Pancreas (tissue), 10 donors: ENCODE results near the gene CEP44. TPM values are rescaled to one million over a fixed set of nuclear protein-coding genes. Genes with fewer than 3 reads are reported as not detected.

Experiments
- ATAC-seq, 4 donors: fragments of 200-7000 bp; cut with Tn5 transposase; one replicate each; pipeline versions ENCODE4 v1.8.0 to v1.9.1; 2020; ENCODE audit warnings: mild to moderate bottlenecking in 4 of 4, moderate library complexity in 4 of 4
- DNase-seq, 6 donors: peaks; one replicate each; pipeline ENCODE4 v3.0.0-alpha.2; 2020
- FAIRE-seq: peaks from 2 replicates; lab custom pipeline; 2012; peaks lifted over from hg19 to GRCh38; lab: Jason Lieb, UNC
- H3K27ac ChIP-seq, 4 donors: fragments of 200-600 bp; sonication (generic); 1 replicate in 3 of 4; 2 replicates in 1 of 4; pipeline versions ENCODE4 v1.5.0 to v1.8.0; 2020
- H3K27me3 ChIP-seq, 4 donors: fragments of 200-600 bp; one replicate each; pipeline ENCODE4 v1.8.0; 2021
- H3K36me3 ChIP-seq, 3 donors: fragments of 200-600 bp; sonication (generic) in 1 of 3; one replicate each; pipeline versions ENCODE4 v1.5.0 to v1.8.0; 2020 to 2021
- H3K4me1 ChIP-seq, 3 donors: fragments of 200-600 bp; one replicate each; pipeline ENCODE4 v1.8.0; 2021
- H3K4me3 ChIP-seq, 4 donors: fragments of 200-600 bp; sonication (generic) in 2 of 4; one replicate each; pipeline versions ENCODE4 v1.5.0 to v1.8.0; 2020 to 2021
- H3K9me3 ChIP-seq, 4 donors: fragments of 200-600 bp; one replicate each; pipeline ENCODE4 v1.8.0; 2021
- WGBS, 2 donors: extraction: QIAGEN DNeasy Blood & Tissue Kit; methylation state at CpG; one replicate each; pipeline ENCODE4 v1.1.7; 2013; 5-methylcytosine and 5-hydroxymethylcytosine counted together
- intact Hi-C, 3 donors: fragments of 100-400 bp; cut with DNase I; formaldehyde crosslinking; loops; one replicate each; pipeline versions ENCODE4 v1.11.1 to v1.14.2; 2022
- polyA plus RNA-seq, 2 donors: library from polyadenylated mRNA; stranded (reverse); fragments of 200-250 nt; gene quantifications; one replicate each; pipeline ENCODE4 v1.2.3, GENCODE V29; 2013
- total RNA-seq, 6 donors: library from RNA; stranded (reverse); fragmentation: NEBNext Ultra II Directional in 4 of 6; extraction: Animal tissue kit (Norgen Biotek cat#: 25700) in 4 of 6; gene quantifications; one replicate each; pipeline versions ENCODE4 v1.2.1 to v1.2.4, GENCODE V29; 2021 to 2023
- TF ChIP-seq, protein P1 (sequence below), 4 donors: fragments of 200-600 bp; sonication (generic) in 3 of 4; IDR thresholded peaks; one replicate each; pipeline versions ENCODE4 v1.5.0 to v1.8.0; 2021; ENCODE audit warnings: antibody characterized with exemption in 4 of 4
- donor health status: healthy with polysubstance abuse.
- donor health status: DM: no; HTN: no; CAD: no; lungs with moderate emphysema.
- donor health status: DM: no; HTN: no; CAD: no.
- donor health status: control.
- donor health status: control.
- donor health status: Bipolar disorder and iron deficiency.
- donor health status: DM: yes; HTN: yes; CAD: no.
- donor health status: DM: no; HTN: no; CAD: no.
- donor health status: DM: no; HTN: no; CAD: no.
- donor health status: DM: yes; HTN: yes; CAD: no.

The CEP44 gene
- total and polyA plus RNA-seq, 8 donors: 3.4 to 9.7 (median 5.9) TPM

DNA sequence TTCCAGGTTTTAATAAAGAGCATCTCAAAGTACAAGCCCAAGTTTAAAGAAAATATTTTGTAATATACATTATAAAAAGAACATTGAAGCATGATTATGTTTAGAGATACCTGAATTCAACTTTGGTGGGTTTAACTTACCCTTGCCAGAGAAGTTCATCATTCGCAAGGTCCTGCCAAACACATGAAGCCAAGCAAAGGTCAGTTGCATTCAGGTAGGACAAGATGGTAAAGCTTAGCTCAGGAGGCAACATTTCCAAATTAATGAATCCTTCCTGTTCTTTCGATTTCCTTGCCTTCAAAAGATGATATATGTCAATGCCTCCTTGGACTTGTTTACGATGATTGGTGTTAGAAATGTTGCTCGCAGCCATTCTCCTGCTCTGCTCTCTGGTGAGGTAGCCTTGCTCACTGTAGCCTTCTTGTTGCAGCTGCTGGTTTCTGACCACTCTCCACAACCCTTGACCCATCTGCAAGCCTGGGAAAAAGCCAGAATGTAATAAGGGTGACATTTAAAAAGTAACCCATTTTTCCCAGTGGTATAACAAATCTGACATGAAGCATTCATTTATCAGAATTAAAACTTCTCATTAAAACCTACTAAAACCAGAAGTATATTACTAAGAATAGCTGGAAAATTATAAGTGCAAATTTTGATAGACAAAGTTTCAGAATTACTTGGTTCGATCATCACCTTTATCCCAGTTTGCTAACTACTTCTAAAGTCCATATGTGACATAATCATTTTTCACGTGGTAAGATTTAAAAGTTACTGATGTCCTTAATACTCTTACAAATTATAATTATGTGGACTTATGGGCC lies 20.9 kb upstream of the CEP44 start:
- no peak overlapping the region for H3K4me3 ChIP-seq
- H3K4me1 ChIP-seq: peaks cover 0 to 4% (median 4%) of the 10 kb centered on the region in 3 donors
- no peaks in the 10 kb centered on the region for H3K9me3 ChIP-seq
- no peak for FAIRE-seq
- 84 to 86% methylated on average over 6 of the region's 6 CpGs for WGBS, 2 donors
- TF ChIP-seq, protein P1, sequence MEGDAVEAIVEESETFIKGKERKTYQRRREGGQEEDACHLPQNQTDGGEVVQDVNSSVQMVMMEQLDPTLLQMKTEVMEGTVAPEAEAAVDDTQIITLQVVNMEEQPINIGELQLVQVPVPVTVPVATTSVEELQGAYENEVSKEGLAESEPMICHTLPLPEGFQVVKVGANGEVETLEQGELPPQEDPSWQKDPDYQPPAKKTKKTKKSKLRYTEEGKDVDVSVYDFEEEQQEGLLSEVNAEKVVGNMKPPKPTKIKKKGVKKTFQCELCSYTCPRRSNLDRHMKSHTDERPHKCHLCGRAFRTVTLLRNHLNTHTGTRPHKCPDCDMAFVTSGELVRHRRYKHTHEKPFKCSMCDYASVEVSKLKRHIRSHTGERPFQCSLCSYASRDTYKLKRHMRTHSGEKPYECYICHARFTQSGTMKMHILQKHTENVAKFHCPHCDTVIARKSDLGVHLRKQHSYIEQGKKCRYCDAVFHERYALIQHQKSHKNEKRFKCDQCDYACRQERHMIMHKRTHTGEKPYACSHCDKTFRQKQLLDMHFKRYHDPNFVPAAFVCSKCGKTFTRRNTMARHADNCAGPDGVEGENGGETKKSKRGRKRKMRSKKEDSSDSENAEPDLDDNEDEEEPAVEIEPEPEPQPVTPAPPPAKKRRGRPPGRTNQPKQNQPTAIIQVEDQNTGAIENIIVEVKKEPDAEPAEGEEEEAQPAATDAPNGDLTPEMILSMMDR (IDR thresholded peaks at IDR 0.05): no peak
- H3K27ac ChIP-seq: no peak overlapping the region
- ATAC-seq: peak in 1 of 4 donors; percentile 31
- no peaks in the 10 kb centered on the region for H3K27me3 ChIP-seq
- H3K36me3 ChIP-seq: no peaks in the 10 kb centered on the region
- intact Hi-C loops: no loop called here
- DNase-seq: no peak

DNA sequence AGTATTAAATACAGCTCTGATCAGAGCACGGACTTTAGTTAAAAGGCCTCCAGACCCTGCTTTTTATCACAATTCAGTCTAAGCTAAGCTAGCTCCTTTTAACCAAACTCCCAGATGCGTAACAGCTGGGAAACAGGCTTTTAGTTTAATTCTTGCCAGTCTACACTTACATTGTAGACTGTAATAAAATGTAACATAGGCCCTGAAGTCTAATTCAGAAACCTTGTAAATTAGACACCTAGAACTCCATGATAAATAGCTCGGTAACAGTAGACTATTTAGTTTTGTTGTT lies 20.3 kb upstream of the CEP44 start:
- FAIRE-seq (no peak), ATAC-seq (no peak), DNase-seq (no peak)
- WGBS, 2 donors: 89 to 95% methylated on average over 3 of the region's 3 CpGs
- Histone ChIP-seq H3K4me1 (peaks cover 0 to 4% (median 4%) of the 10 kb centered on the region in 3 donors), H3K4me3 (no peak overlapping the region), H3K9me3 (no peaks in the 10 kb centered on the region), H3K36me3 (no peaks in the 10 kb centered on the region), H3K27me3 (no peaks in the 10 kb centered on the region), H3K27ac (no peak overlapping the region)
- intact Hi-C loops: no loop called here
- TF ChIP-seq, protein P1 (IDR thresholded peaks at IDR 0.05): no peak

DNA sequence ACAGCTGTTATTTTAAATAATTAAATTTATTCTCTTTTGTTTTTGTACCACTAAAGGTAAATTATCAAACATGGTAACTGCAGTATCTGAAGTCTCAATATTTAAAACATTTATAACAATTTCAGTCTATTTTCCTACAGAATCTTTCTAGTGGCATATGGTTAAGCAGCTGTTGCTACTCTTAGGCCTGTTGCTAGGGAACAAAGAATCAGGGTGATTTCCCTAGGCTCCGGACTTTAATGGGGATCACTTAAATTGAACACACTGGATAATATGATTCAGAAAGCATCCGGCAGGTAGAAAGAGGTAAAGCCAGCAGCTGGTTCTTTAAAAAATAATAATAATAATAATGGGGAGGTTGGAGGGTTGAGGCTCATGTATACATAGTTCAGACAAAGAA lies 17.8 kb upstream of the CEP44 start:
- FAIRE-seq (no peak), ATAC-seq (peak in 2 of 4 donors; percentile 65 to 78), DNase-seq (no peak)
- Histone ChIP-seq H3K36me3 (no peaks in the 10 kb centered on the region), H3K27ac (no peak overlapping the region), H3K4me1 (no peaks in the 10 kb centered on the region), H3K9me3 (no peaks in the 10 kb centered on the region), H3K27me3 (no peaks in the 10 kb centered on the region), H3K4me3 (no peak overlapping the region)
- intact Hi-C loops: no loop called here
- 69% methylated on average over 2 of the region's 2 CpGs for WGBS, 2 donors
- TF ChIP-seq, protein P1 (IDR thresholded peaks at IDR 0.05): no peak

DNA sequence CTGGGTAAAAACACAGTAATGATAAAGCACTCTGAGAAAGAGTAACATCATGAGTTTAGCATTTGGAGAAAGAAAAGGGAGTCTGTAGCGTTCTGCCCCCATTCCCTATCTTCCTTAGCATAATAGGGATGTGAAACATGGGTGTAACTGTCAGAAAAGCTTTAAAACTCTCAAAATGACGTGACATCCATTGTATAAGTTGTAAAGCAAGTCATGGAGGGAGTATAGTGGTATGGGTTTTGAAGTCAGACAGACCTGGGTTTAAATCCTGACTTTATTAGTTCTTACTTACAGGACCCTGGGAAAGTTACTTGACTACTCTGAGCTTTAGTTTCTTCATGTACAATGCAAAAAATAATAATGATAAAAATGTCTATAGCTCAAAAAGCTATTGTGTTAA lies 17.3 kb upstream of the CEP44 start:
- FAIRE-seq (no peak), ATAC-seq (no peak), DNase-seq (no peak)
- H3K27me3 ChIP-seq: no peaks in the 10 kb centered on the region
- TF ChIP-seq, protein P1 (IDR thresholded peaks at IDR 0.05): no peak
- no peaks in the 10 kb centered on the region for H3K9me3 ChIP-seq
- H3K4me3 ChIP-seq: no peak overlapping the region
- no peak overlapping the region for H3K27ac ChIP-seq
- intact Hi-C loops: no loop called here
- 81 to 88% methylated on average over 2 of the region's 2 CpGs for WGBS, 2 donors
- H3K36me3 ChIP-seq: no peaks in the 10 kb centered on the region
- no peaks in the 10 kb centered on the region for H3K4me1 ChIP-seq

DNA sequence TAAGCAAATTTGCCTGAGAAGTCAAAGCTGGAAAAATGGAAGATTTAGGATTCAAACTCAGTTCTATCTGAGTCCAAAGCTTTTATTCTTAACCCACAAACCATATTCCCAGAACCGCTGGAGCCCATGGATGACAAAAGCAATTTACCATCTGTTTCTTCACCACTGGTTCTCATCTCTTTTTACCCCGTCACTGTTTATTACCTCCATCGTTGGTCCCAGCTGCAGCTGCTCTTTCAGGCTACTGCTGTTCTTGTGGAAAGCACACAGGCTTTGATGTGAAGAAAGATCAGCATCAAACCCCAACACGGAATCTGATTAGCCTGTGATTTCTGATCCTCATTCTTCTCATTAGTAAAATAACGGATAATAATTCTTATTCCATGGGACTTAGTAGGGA lies 9.8 kb upstream of the CEP44 start:
- DNase-seq (no peak), FAIRE-seq (no peak), ATAC-seq (no peak)
- Histone ChIP-seq H3K27ac (no peak overlapping the region), H3K4me3 (no peak overlapping the region), H3K27me3 (no peaks in the 10 kb centered on the region), H3K9me3 (no peaks in the 10 kb centered on the region), H3K36me3 (no peaks in the 10 kb centered on the region), H3K4me1 (no peaks in the 10 kb centered on the region)
- intact Hi-C loops: no loop called here
- WGBS, 2 donors: 81 to 86% methylated on average over 5 of the region's 5 CpGs
- TF ChIP-seq, protein P1 (IDR thresholded peaks at IDR 0.05): no peak
